Measurements from ENCODE around the gene TACC3.

TACC3 gene

GRCh38 chr4:1746919-1747602 lies 25.7 kb downstream of the TACC3 start:
- peak; percentile 69 for DNase-seq (ENCODE audit: low spot score)

- DNase-seq (ENCODE audit: low spot score): no peak
Observed at GRCh38 chr4:1747603-1747967, 26.3 kb downstream of the TACC3 start.

- peak; percentile 44 for DNase-seq (ENCODE audit: low spot score)
Observed at GRCh38 chr4:1748465-1748995, 27.2 kb downstream of the TACC3 start.

GRCh38 chr4:1749370-1749769 lies 28.0 kb downstream of the TACC3 start:
- no peak for DNase-seq (ENCODE audit: low spot score)

GRCh38 chr4:1749826-1750225 lies 28.5 kb downstream of the TACC3 start:
- no peak for DNase-seq (ENCODE audit: low spot score)

GRCh38 chr4:1750381-1751154 lies 29.2 kb downstream of the TACC3 start:
- DNase-seq (ENCODE audit: low spot score): no peak

GRCh38 chr4:1751155-1751918 lies 30.0 kb downstream of the TACC3 start:
- no peak for DNase-seq (ENCODE audit: low spot score)

GRCh38 chr4:1751919-1752283 lies 30.6 kb downstream of the TACC3 start:
- DNase-seq (ENCODE audit: low spot score): no peak

- no peak for DNase-seq (ENCODE audit: low spot score)
Observed at GRCh38 chr4:1752284-1753041, 31.1 kb downstream of the TACC3 start.

- DNase-seq (ENCODE audit: low spot score): no peak
Observed at GRCh38 chr4:1753294-1753696, 32.0 kb downstream of the TACC3 start.

GRCh38 chr4:1753697-1754311 lies 32.5 kb downstream of the TACC3 start:
- no peak for DNase-seq (ENCODE audit: low spot score)

- DNase-seq (ENCODE audit: low spot score): no peak
Observed at GRCh38 chr4:1754336-1754735, 33.0 kb downstream of the TACC3 start.

GRCh38 chr4:1755297-1755696 lies 34.0 kb downstream of the TACC3 start:
- DNase-seq (ENCODE audit: low spot score): no peak

GRCh38 chr4:1756079-1756478 lies 34.8 kb downstream of the TACC3 start:
- DNase-seq (ENCODE audit: low spot score): no peak

GRCh38 chr4:1756893-1757779 lies 35.8 kb downstream of the TACC3 start:
- no peak for DNase-seq (ENCODE audit: low spot score)

GRCh38 chr4:1757836-1758235 lies 36.5 kb downstream of the TACC3 start:
- no peak for DNase-seq (ENCODE audit: low spot score)

GRCh38 chr4:1758306-1759121 lies 37.2 kb downstream of the TACC3 start:
- no peak for DNase-seq (ENCODE audit: low spot score)

- DNase-seq (ENCODE audit: low spot score): no peak
Observed at GRCh38 chr4:1759170-1759817, 38.0 kb downstream of the TACC3 start.

- no peak for DNase-seq (ENCODE audit: low spot score)
Observed at GRCh38 chr4:1759818-1760223, 38.5 kb downstream of the TACC3 start.

Measured in globus pallidus (tissue), 1 donor.